MM.1S (cell line): ENCODE measurements around the gene CD8B.

Source experiments
- DNase-seq: peaks from one replicate; pipeline ENCODE4 v3.0.0-alpha.2; 2015
- H2AFZ ChIP-seq: fragments of 300-600 bp; sonication (generic); 2 replicates; pipeline ENCODE4 v1.6.0; 2016; ENCODE audit warnings: antibody characterized with exemption, low read length
- H3F3A ChIP-seq: fragments of 300-600 bp; sonication (generic); 2 replicates; pipeline ENCODE4 v1.6.1; 2016; ENCODE audit warnings: mild to moderate bottlenecking, antibody characterized with exemption, low read length, moderate library complexity, mixed read lengths; ENCODE audit not compliant: insufficient read depth
- H3K27ac ChIP-seq: fragments of 300-600 bp; sonication (generic); 2 replicates; pipeline ENCODE4 v1.5.1; 2016; ENCODE audit warnings: mild to moderate bottlenecking, low read length
- H3K27me3 ChIP-seq: fragments of 300-600 bp; sonication (generic); replicated peaks from 2 replicates; pipeline ENCODE4 v1.6.0; 2016; ENCODE audit warnings: low read length; ENCODE audit not compliant: insufficient read depth
- H3K36me3 ChIP-seq: fragments of 300-600 bp; sonication (generic); replicated peaks from 2 replicates; pipeline ENCODE4 v1.6.1; 2016; ENCODE audit warnings: mild to moderate bottlenecking, low read length, mixed read lengths; ENCODE audit not compliant: insufficient read depth
- H3K4me1 ChIP-seq: fragments of 300-600 bp; sonication (generic); 2 replicates; pipeline ENCODE4 v1.6.1; 2016; ENCODE audit warnings: low read length, mixed read lengths
- H3K4me2 ChIP-seq: fragments of 300-600 bp; sonication (generic); 2 replicates; pipeline ENCODE4 v1.6.0; 2016; ENCODE audit warnings: low read depth, low read length
- H3K4me3 ChIP-seq: fragments of 300-600 bp; sonication (generic); 2 replicates; pipeline ENCODE4 v1.5.1; 2016; ENCODE audit warnings: low read length, mixed read lengths
- H3K79me2 ChIP-seq: fragments of 300-600 bp; sonication (generic); 2 replicates; pipeline ENCODE4 v1.6.1; 2016; ENCODE audit warnings: mixed run types, low read length, mixed read lengths
- H3K9ac ChIP-seq: fragments of 300-600 bp; sonication (generic); 2 replicates; pipeline ENCODE4 v1.6.1; 2016; ENCODE audit warnings: low read length, mixed read lengths
- H3K9me2 ChIP-seq: fragments of 300-600 bp; sonication (generic); replicated peaks from 2 replicates; pipeline ENCODE4 v1.6.1; 2016; ENCODE audit warnings: mild to moderate bottlenecking, low read length, mixed read lengths; ENCODE audit not compliant: insufficient read depth
- H3K9me3 ChIP-seq: fragments of 300-600 bp; sonication (generic); replicated peaks from 2 replicates; pipeline ENCODE4 v1.6.1; 2016; ENCODE audit warnings: mild to moderate bottlenecking, low read length, mixed read lengths; ENCODE audit not compliant: insufficient read depth
- H4K20me1 ChIP-seq: fragments of 300-600 bp; sonication (generic); 2 replicates; pipeline ENCODE4 v1.6.1; 2016; ENCODE audit warnings: mild to moderate bottlenecking, low read length, moderate library complexity, mixed read lengths; ENCODE audit not compliant: insufficient read depth
- CTCF ChIP-seq: fragments of 300-600 bp; sonication (generic); IDR thresholded peaks from 2 replicates; pipeline ENCODE4 v1.5.1; 2016; ENCODE audit warnings: antibody characterized with exemption, low read length, mixed read lengths
- EZH2 ChIP-seq: fragments of 300-600 bp; sonication (generic); optimal IDR thresholded peaks from 2 replicates; pipeline ENCODE3; 2017; ENCODE audit warnings: low read depth, mild to moderate bottlenecking, antibody characterized with exemption, low read length, mixed read lengths
- EZH2phosphoT487 ChIP-seq: fragments of 300-600 bp; sonication (generic); IDR thresholded peaks from 2 replicates; pipeline ENCODE4 v1.6.1; 2018; ENCODE audit warnings: antibody characterized with exemption, low read length

Gene CD8B

GRCh38 chr2:86818957-86819356 lies 42.7 kb downstream of the CD8B start:
- no peaks in the 10 kb centered on the region for H3K9me3 ChIP-seq
- H2AFZ ChIP-seq: no peak overlapping the region
- TF ChIP-seq EZH2: no peak
- TF ChIP-seq CTCF: no peak
- no peak for TF ChIP-seq EZH2phosphoT487
- no peaks in the 10 kb centered on the region for H3F3A ChIP-seq
- H3K36me3 ChIP-seq: no peaks in the 10 kb centered on the region
- DNase-seq: no peak
- no peaks in the 10 kb centered on the region for H3K79me2 ChIP-seq
- H3K27me3 ChIP-seq: no peaks in the 10 kb centered on the region
- no peaks in the 10 kb centered on the region for H3K9me2 ChIP-seq
- H3K9ac ChIP-seq: no peak overlapping the region
- H3K4me2 ChIP-seq: no peak overlapping the region
- no peak overlapping the region for H3K27ac ChIP-seq
- no peaks in the 10 kb centered on the region for H3K4me1 ChIP-seq
- H3K4me3 ChIP-seq: no peak overlapping the region
- no peaks in the 10 kb centered on the region for H4K20me1 ChIP-seq

GRCh38 chr2:86818114-86818801 lies 43.4 kb downstream of the CD8B start:
- H3K36me3 ChIP-seq: no peaks in the 10 kb centered on the region
- no peak overlapping the region for H2AFZ ChIP-seq
- no peak overlapping the region for H3K9ac ChIP-seq
- no peaks in the 10 kb centered on the region for H3K9me3 ChIP-seq
- TF ChIP-seq EZH2phosphoT487 (no peak), CTCF (no peak), EZH2 (no peak)
- no peak overlapping the region for H3K27ac ChIP-seq
- H3K27me3 ChIP-seq: no peaks in the 10 kb centered on the region
- H3K4me3 ChIP-seq: no peak overlapping the region
- H3K9me2 ChIP-seq: no peaks in the 10 kb centered on the region
- H3F3A ChIP-seq: no peaks in the 10 kb centered on the region
- H3K79me2 ChIP-seq: no peaks in the 10 kb centered on the region
- H3K4me2 ChIP-seq: no peak overlapping the region
- no peaks in the 10 kb centered on the region for H4K20me1 ChIP-seq
- no peaks in the 10 kb centered on the region for H3K4me1 ChIP-seq
- no peak for DNase-seq

- TF ChIP-seq EZH2 (no peak), EZH2phosphoT487 (no peak), CTCF (no peak)
- Histone ChIP-seq H3K36me3 (no peaks in the 10 kb centered on the region), H4K20me1 (no peaks in the 10 kb centered on the region), H3K4me2 (no peak overlapping the region), H3K9me3 (no peaks in the 10 kb centered on the region), H3K79me2 (no peaks in the 10 kb centered on the region), H3K4me1 (no peaks in the 10 kb centered on the region), H3K9me2 (no peaks in the 10 kb centered on the region), H3K27me3 (no peaks in the 10 kb centered on the region), H3F3A (no peaks in the 10 kb centered on the region), H3K9ac (no peak overlapping the region), H3K4me3 (no peak overlapping the region), H3K27ac (no peak overlapping the region), H2AFZ (no peak overlapping the region)
- DNase-seq: no peak
These were observed 46.1 kb downstream of the CD8B start for GRCh38 chr2:86815611-86816010.
